NT2/D1 (cell line): Measurements from ENCODE around the gene CPZ.

Experiments
- SUZ12 ChIP-seq: IDR thresholded peaks from 2 replicates; pipeline ENCODE4 v1.6.1; 2011; ENCODE audit not compliant: insufficient read length, insufficient read depth; ENCODE audit errors: extremely low read depth
- YY1 ChIP-seq: IDR thresholded peaks from 2 replicates; pipeline ENCODE4 v1.6.1; 2011; ENCODE audit not compliant: insufficient read length, insufficient read depth

- no peak for TF ChIP-seq SUZ12
- no peak for TF ChIP-seq YY1
These were observed 13.8 kb upstream of the CPZ start for GRCh38 chr4:8578717-8579116.
